ENCODE data around the gene TSPEAR. TPM values are rescaled to one million over a fixed set of nuclear protein-coding genes. Genes with fewer than 3 reads are reported as not detected.
A peak's percentile ranks its signal among the peaks of the same experiment; 100 is the strongest.
"Not testable (repeated sequence)": the region's sequence is repeated elsewhere in the genome, so short reads cannot be mapped to it uniquely, and the experiment has no call there.

The TSPEAR gene
- total RNA-seq, 2 donors from 2014 or later, result not detected

DNA sequence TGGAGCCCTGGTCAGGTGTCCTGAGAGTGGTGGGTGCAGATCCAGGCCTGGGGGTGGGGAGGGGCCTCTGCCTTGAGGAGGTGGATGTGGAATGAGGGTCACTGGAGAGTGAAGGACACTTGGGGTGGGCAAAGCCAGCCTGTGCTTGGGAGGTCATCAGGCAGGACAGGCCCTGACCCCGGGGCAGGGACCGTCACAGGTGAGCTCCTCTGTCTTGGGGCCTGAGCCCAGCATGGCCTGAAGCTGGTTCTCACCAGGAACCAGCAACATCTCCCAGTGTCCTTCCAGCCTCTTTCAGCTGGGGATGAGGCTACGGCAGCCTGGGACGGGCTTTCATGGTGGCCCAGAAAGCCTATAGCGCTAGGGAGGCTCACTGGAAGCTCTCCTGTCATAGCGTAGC lies 159.2 kb downstream of the TSPEAR start:
- no peaks in the 10 kb centered on the region for H3K36me3 ChIP-seq
- DNase-seq (ENCODE audit: low spot score), result peak; percentile 56
- TF ChIP-seq, protein P1, sequence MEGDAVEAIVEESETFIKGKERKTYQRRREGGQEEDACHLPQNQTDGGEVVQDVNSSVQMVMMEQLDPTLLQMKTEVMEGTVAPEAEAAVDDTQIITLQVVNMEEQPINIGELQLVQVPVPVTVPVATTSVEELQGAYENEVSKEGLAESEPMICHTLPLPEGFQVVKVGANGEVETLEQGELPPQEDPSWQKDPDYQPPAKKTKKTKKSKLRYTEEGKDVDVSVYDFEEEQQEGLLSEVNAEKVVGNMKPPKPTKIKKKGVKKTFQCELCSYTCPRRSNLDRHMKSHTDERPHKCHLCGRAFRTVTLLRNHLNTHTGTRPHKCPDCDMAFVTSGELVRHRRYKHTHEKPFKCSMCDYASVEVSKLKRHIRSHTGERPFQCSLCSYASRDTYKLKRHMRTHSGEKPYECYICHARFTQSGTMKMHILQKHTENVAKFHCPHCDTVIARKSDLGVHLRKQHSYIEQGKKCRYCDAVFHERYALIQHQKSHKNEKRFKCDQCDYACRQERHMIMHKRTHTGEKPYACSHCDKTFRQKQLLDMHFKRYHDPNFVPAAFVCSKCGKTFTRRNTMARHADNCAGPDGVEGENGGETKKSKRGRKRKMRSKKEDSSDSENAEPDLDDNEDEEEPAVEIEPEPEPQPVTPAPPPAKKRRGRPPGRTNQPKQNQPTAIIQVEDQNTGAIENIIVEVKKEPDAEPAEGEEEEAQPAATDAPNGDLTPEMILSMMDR (IDR thresholded peaks at IDR 0.05), result no peak
- H3K9me3 ChIP-seq, result no peaks in the 10 kb centered on the region
- H3K4me3 ChIP-seq, result no peak overlapping the region
- H3K27me3 ChIP-seq, result no peaks in the 10 kb centered on the region
- H3K27ac ChIP-seq, result no peak overlapping the region
- no peaks in the 10 kb centered on the region for H3K4me1 ChIP-seq

DNA sequence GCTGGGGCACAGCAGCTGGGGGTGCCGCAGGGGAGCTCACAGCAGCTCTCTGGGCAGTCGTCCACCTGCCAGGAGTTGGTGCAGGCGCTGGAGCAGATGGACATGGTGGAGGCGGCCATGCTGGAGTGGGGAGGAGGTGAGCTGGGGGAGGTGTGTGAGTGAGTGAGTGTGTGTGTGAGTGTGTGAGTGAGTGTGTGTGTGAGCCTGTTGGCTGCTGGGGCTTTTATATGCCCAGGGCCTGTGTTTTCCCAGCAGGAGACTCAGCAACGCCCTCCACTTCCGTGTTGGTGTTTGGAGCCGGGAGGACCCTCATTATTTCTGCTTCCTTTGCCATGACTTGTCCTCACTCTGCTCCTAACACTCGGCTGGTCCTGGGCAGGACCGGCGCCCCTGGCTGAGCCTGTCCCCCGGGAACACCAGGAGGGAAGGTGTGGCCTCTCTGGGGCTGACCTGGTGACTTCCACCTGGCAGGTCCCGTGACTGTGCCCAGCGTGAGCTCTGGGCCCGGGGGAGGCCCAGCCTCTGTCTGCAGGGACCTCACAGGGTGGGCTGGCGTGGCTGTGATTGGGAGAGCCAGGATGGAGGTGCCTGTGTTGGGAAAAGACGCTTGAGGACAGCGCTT lies 159.9 kb downstream of the TSPEAR start, which contains the start of gene KRTAP10-2:
KRTAP10-2 (minus strand) TSS at position 166 of the 622 bp plus-strand sequence; CDS start at position 119, 47 bp downstream.
- H3K4me1 ChIP-seq, result no peaks in the 10 kb centered on the region
- no peaks in the 10 kb centered on the region for H3K36me3 ChIP-seq
- DNase-seq (ENCODE audit: low spot score), result peak; percentile 44
- H3K27me3 ChIP-seq, result no peaks in the 10 kb centered on the region
- H3K4me3 ChIP-seq, result no peak within 1 kb of the TSS
- H3K27ac ChIP-seq, result no peak within 1 kb of the TSS
- TF ChIP-seq, protein P1 (IDR thresholded peaks at IDR 0.05), result no peak
- H3K9me3 ChIP-seq, result no peaks in the 10 kb centered on the region

DNA sequence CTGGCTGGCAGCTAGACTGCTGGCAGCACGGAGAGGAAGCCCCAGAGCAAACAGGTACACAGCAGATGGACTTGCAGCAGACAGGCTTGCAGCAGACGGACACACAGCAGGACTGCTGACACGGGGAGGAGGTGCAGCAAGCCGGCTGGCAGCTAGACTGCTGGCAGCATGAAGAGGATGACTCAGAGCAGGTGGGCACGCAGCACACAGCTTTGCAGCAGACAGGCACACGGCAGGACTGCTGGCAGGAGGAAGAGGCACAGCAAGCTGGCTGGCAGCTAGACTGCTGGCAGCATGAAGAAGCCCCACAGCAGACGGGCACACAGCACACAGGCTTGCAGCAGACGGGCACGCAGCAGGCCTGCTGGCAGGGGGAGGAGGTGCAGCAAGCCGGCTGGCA lies 160.6 kb downstream of the TSPEAR start:
- Histone ChIP-seq H3K27ac (no peak overlapping the region), H3K9me3 (no peaks in the 10 kb centered on the region), H3K27me3 (no peaks in the 10 kb centered on the region), H3K4me3 (no peak overlapping the region), H3K36me3 (no peaks in the 10 kb centered on the region), H3K4me1 (no peaks in the 10 kb centered on the region)
- TF ChIP-seq, protein P1 (IDR thresholded peaks at IDR 0.05), result no peak
- peak; percentile 23 for DNase-seq (ENCODE audit: low spot score)

DNA sequence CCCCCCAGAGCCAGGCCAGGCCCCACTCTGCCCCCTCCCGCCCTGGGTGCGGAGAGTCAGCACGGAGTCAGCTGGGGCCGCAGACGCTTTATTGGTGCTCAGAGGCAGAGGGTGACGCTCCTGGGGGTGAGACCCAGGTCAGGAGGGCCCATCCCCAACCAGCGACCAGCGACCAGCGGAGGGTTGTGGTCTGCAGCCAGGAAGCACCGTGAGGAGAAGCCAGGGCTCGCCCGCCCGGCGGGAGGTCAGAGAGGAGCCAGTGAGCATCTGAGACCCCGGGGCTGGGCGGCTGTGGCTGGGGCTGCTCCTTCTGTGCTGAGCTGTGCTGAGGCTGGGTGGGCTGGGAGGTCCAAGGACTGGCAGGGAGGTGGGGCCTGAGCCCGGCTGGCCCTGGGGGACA lies 161.1 kb downstream of the TSPEAR start:
- DNase-seq (ENCODE audit: low spot score), result peak; percentile 18
- not testable (repeated sequence) for H3K4me3 ChIP-seq, H3K27ac ChIP-seq, H3K9me3 ChIP-seq, H3K4me1 ChIP-seq, H3K36me3 ChIP-seq, H3K27me3 ChIP-seq

DNA sequence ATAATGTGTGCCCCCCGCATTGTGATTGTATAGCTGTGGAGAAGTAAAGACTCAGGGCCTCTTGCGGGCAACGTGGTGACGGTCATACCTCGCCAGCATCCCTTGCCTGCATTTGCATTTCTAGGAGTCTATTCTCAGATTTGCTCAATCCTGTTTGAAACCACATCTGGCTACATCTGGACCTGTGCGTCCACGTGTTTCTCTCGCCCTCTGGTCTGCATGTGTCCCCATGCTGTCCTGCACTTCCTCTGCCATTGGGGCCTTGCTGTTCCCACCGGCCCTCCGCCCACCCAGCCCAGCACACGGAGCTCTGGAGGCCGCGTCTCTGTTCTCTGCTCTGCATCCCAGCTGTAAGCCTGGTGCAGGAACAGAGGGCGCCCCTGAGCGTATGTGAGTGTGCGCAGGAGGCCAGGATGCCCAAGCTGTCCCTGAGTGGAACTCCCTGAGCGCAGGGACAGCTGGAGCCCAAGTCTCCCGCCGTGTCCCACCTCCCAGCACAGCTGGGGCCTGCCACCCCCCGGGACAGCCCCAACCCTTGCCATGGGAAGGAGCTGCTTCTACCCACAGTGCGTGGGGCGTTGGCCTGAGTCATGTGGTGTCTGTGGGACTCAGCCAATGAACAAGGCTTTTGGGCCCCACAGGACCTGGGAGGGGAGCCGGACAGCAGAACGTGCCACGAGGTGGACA lies 161.7 kb downstream of the TSPEAR start:
- Histone ChIP-seq H3K4me3 (no peak overlapping the region), H3K9me3 (no peaks in the 10 kb centered on the region), H3K27me3 (no peaks in the 10 kb centered on the region), H3K36me3 (no peaks in the 10 kb centered on the region), H3K4me1 (no peaks in the 10 kb centered on the region), H3K27ac (no peak overlapping the region)
- DNase-seq (ENCODE audit: low spot score), result peak; percentile 53
- TF ChIP-seq, protein P1 (IDR thresholded peaks at IDR 0.05), result no peak

DNA sequence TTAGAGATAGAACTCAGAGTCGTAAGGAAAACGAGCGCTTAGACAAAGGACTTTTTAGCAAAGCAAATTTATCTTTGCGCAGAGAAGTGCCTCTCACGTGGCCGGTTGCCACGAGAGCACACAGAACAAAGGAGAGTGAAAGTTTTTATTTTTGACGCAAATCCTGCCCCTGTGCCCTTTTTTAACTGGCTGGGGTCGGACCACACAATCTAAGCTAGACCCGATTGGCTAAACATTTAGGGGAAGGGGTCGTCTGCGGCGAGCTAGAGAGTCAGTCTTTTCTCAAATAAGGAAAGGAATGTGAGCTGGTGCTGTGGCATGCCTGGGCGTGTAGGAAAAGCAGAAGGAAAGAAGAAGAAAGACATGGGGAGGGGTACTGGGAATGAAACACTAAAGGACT lies 162.4 kb downstream of the TSPEAR start:
- Histone ChIP-seq H3K36me3 (no peaks in the 10 kb centered on the region), H3K4me3 (no peak overlapping the region), H3K4me1 (no peaks in the 10 kb centered on the region), H3K27me3 (no peaks in the 10 kb centered on the region), H3K27ac (no peak overlapping the region), H3K9me3 (no peaks in the 10 kb centered on the region)
- no peak for DNase-seq (ENCODE audit: low spot score)
- TF ChIP-seq, protein P1 (IDR thresholded peaks at IDR 0.05), result no peak

Data from right atrium auricular region (tissue), 2 donors.